Measurements from ENCODE around the gene POLH. TPM values are rescaled to one million over a fixed set of nuclear protein-coding genes. Genes with fewer than 3 reads are reported as not detected.

Gene POLH
- total and polyA plus RNA-seq, 2 experiments from 2014 or later: 5.1 to 7.4 TPM

- Histone ChIP-seq H3K36me3 (replicated peaks; ENCODE audit: insufficient read depth, low read depth) (no peaks in the 10 kb centered on the region), H4K20me1 (ENCODE audit: insufficient read depth, poor library complexity, severe bottlenecking) (no peaks in the 10 kb centered on the region), H3K9me3 (ENCODE audit: low read depth) (no peaks in the 10 kb centered on the region), H2AFZ (no peak overlapping the region), H3K4me3 (no peak overlapping the region), H3K79me2 (peaks cover 5% of the 10 kb centered on the region), H3K27ac (no peak overlapping the region), H3K4me2 (no peak overlapping the region), H3K9me2 (replicated peaks; ENCODE audit: insufficient read depth) (no peaks in the 10 kb centered on the region), H3K27me3 (no peaks in the 10 kb centered on the region), H3K4me1 (ENCODE audit: insufficient read depth) (no peaks in the 10 kb centered on the region)
- WGBS (ENCODE audit: low lambda C conversion rate, missing lambda C conversion rate): 67% methylated on average over 1 of the region's 1 CpG
- TF ChIP-seq EZH2 (IDR thresholded peaks at IDR 0.05; ENCODE audit: borderline replicate concordance): no peak
- no peak for TF ChIP-seq CTCF (IDR thresholded peaks at IDR 0.05; ENCODE audit: poor library complexity)
- no peak for TF ChIP-seq EZH2phosphoT487 (IDR thresholded peaks at IDR 0.05; ENCODE audit: low read depth, severe bottlenecking, unreplicated experiment)
- no peak for DNase-seq (ENCODE audit: low spot score)
Observed at GRCh38 chr6:43593938-43594337, 18.0 kb downstream of the POLH start.

GRCh38 chr6:43600595-43600994 lies 24.6 kb downstream of the POLH start:
- 87% methylated on average over 2 of the region's 2 CpGs for WGBS (ENCODE audit: low lambda C conversion rate, missing lambda C conversion rate)
- TF ChIP-seq EZH2 (IDR thresholded peaks at IDR 0.05; ENCODE audit: borderline replicate concordance): no peak
- TF ChIP-seq CTCF (IDR thresholded peaks at IDR 0.05; ENCODE audit: poor library complexity): no peak
- TF ChIP-seq EZH2phosphoT487 (IDR thresholded peaks at IDR 0.05; ENCODE audit: low read depth, severe bottlenecking, unreplicated experiment): no peak

GRCh38 chr6:43604174-43604573 lies 28.2 kb downstream of the POLH start:
- Histone ChIP-seq H3K9me3 (ENCODE audit: low read depth) (no peaks in the 10 kb centered on the region), H3K9me2 (replicated peaks; ENCODE audit: insufficient read depth) (no peaks in the 10 kb centered on the region), H2AFZ (no peak overlapping the region), H3K4me2 (no peak overlapping the region), H3K27me3 (no peaks in the 10 kb centered on the region), H3K27ac (no peak overlapping the region), H3K4me1 (ENCODE audit: insufficient read depth) (no peaks in the 10 kb centered on the region), H3K4me3 (no peak overlapping the region), H4K20me1 (ENCODE audit: insufficient read depth, poor library complexity, severe bottlenecking) (no peaks in the 10 kb centered on the region), H3K36me3 (replicated peaks; ENCODE audit: insufficient read depth, low read depth) (peaks cover 4% of the 10 kb centered on the region), H3K79me2 (no peaks in the 10 kb centered on the region)
- no peak for DNase-seq (ENCODE audit: low spot score)
- 93% methylated on average over 2 of the region's 2 CpGs for WGBS (ENCODE audit: low lambda C conversion rate, missing lambda C conversion rate)
- no peak for TF ChIP-seq EZH2 (IDR thresholded peaks at IDR 0.05; ENCODE audit: borderline replicate concordance)
- TF ChIP-seq EZH2phosphoT487 (IDR thresholded peaks at IDR 0.05; ENCODE audit: low read depth, severe bottlenecking, unreplicated experiment): no peak
- no peak for TF ChIP-seq CTCF (IDR thresholded peaks at IDR 0.05; ENCODE audit: poor library complexity)

More at GRCh38 chr6:43600595-43600994, 24.6 kb downstream of the POLH start:
- peaks cover 4% of the 10 kb centered on the region for H3K36me3 ChIP-seq (replicated peaks; ENCODE audit: insufficient read depth, low read depth)
- no peak overlapping the region for H3K27ac ChIP-seq
- DNase-seq (ENCODE audit: low spot score): no peak
- H3K4me3 ChIP-seq: no peak overlapping the region
- H3K79me2 ChIP-seq: no peaks in the 10 kb centered on the region
- H3K9me3 ChIP-seq (ENCODE audit: low read depth): no peaks in the 10 kb centered on the region
- H2AFZ ChIP-seq: no peak overlapping the region
- no peaks in the 10 kb centered on the region for H3K9me2 ChIP-seq (replicated peaks; ENCODE audit: insufficient read depth)
- H3K4me2 ChIP-seq: no peak overlapping the region
- no peaks in the 10 kb centered on the region for H3K27me3 ChIP-seq
- no peaks in the 10 kb centered on the region for H4K20me1 ChIP-seq (ENCODE audit: insufficient read depth, poor library complexity, severe bottlenecking)
- H3K4me1 ChIP-seq (ENCODE audit: insufficient read depth): no peaks in the 10 kb centered on the region

GRCh38 chr6:43606019-43606418 lies 30.0 kb downstream of the POLH start:
- 98% methylated on average over 2 of the region's 2 CpGs for WGBS (ENCODE audit: low lambda C conversion rate, missing lambda C conversion rate)
- H3K9me3 ChIP-seq (ENCODE audit: low read depth): no peaks in the 10 kb centered on the region
- no peak for DNase-seq (ENCODE audit: low spot score)
- H3K79me2 ChIP-seq: no peaks in the 10 kb centered on the region
- H3K27ac ChIP-seq: no peak overlapping the region
- H3K9me2 ChIP-seq (replicated peaks; ENCODE audit: insufficient read depth): no peaks in the 10 kb centered on the region
- H3K4me2 ChIP-seq: no peak overlapping the region
- TF ChIP-seq EZH2 (IDR thresholded peaks at IDR 0.05; ENCODE audit: borderline replicate concordance) (no peak), CTCF (IDR thresholded peaks at IDR 0.05; ENCODE audit: poor library complexity) (no peak), EZH2phosphoT487 (IDR thresholded peaks at IDR 0.05; ENCODE audit: low read depth, severe bottlenecking, unreplicated experiment) (no peak)
- H3K27me3 ChIP-seq: no peaks in the 10 kb centered on the region
- no peak overlapping the region for H3K4me3 ChIP-seq
- peaks cover 4% of the 10 kb centered on the region for H3K36me3 ChIP-seq (replicated peaks; ENCODE audit: insufficient read depth, low read depth)
- no peaks in the 10 kb centered on the region for H3K4me1 ChIP-seq (ENCODE audit: insufficient read depth)
- H2AFZ ChIP-seq: no peak overlapping the region
- no peaks in the 10 kb centered on the region for H4K20me1 ChIP-seq (ENCODE audit: insufficient read depth, poor library complexity, severe bottlenecking)

Measured in hepatocyte (in vitro differentiated cells).